NCI-H1105 treated with DMSO at 0.1 percent for 48 hours (cell line): Measurements from ENCODE around the gene ST3GAL5.
"Not testable (repeated sequence)": the region's sequence is repeated elsewhere in the genome, so short reads cannot be mapped to it uniquely, and the experiment has no call there.

ENCODE experiments used
- DNase-seq: peaks from one replicate; lab custom pipeline; 2025; lab: John Stamatoyannopoulos, UW

ST3GAL5 gene

DNA sequence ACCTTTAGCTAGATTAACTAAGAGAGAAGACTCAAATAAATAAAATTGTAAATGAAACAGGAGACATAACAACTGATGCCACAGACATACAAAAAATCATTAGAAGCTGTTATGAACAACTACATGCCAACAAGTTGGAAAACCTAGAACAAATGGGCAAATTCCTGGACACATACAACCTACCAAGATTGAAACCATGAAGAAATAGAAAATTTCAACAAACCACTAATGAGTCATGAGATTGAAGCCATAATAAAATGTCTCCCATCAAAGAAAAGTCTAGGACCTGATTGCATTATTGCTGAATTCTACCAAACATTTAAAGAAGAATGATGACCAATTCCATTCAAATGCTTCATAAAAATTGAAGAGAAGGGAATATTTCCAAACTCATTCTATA lies 54.3 kb downstream of the ST3GAL5 start:
- no peak for DNase-seq

DNA sequence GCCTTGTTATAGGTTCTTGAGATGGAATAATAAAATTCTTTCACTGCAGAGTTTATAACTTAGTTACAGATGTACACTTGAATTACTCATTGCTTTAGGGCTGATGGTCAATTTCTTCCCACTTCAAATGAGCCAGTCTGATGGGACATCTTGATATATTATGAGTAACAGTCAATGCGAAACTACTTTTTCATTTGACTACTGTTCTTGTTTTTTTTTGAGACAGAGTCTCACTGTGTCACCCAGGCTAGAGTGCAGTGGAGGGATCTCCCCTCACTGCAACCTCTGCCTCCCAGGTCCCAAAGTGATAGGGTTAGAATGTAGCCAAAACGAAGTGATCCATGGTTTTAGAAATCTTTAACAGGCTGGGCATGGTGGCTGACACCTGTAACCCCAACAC lies 57.1 kb downstream of the ST3GAL5 start:
- no peak for DNase-seq

DNA sequence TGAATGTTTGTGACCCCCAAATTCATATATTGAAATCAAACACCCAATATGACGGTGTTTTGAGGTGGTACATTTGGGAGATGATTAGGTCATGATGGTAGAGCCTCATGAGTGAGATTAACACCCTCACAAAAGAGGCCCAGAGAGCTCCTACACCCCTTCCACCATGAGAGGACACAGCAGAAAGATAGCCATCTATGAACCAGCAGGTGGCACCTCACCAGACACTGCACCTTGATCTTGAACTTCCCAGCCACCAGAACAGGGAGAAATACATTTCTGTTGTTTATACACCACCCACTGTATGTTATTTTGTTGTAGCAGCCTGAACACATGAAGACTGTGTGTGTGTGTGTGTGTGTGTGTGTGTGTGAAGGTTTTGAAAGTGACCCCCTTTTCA lies 58.1 kb downstream of the ST3GAL5 start:
- DNase-seq, result no peak

- not testable (repeated sequence) for DNase-seq
These were observed 59.4 kb downstream of the ST3GAL5 start for GRCh38 chr2:85829394-85829793.

DNA sequence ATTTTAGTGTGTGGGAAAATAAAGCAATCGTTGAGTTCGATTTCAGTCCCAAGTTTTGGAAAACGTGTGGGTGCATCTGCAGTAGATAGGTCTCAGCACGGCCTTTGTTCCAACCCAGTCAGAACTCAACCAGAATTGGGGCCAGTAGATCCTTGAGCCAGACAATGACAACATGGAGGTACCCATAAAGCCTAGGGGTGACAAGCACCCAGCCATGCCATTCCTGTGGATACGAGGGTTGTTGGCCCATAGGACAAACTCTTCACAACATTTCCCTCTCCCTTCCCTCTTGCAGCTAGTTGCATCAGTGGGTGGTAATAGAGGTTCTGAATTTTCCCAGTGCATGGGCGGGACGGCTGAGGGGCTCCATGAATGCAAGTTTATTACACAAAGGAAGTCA lies 60.1 kb downstream of the ST3GAL5 start:
- DNase-seq, result no peak

GRCh38 chr2:85827879-85828569 lies 60.8 kb downstream of the ST3GAL5 start:
- DNase-seq, result no peak

DNA sequence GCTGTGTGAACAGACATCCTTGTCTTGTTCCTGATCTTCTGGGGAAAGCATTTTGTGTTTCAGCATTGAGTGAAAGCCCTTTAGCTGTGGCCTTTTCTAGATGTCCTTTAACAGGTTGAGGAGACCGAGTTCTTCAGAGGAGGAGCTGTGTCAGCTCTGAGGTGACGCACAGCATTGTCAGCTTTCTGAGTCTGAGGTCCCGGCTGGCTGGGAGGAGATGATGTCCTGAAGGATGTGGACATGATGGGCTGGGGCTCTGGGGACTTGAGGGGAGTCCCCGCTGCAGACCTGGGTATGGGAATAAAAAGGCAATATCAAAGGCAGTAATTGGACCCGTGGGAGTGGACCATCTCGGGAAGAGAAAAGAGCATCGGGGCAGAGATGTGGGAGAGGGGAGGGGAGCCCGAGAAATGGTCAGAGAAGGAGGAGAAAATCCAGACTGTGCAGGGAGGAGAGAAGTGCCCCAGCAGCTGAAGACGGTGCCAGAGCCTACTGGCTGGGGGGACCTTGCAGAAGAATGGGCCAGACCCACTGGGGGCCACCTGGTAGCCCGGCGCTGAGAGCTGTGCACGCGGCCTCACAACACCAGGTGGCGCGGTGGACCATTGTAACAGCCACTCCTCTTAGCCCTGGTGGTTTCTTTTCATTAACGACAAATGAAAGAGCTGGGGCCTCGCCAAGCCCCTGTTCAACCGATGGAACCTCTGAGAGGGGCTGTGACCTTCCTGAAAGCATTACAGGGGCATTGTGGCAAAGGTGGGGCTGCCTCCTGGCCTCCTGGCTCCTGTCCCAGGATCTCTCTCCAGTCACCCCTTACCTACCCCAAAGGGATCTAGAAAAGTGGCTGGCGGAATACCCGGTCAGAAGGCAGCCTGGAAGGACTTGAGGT lies 61.6 kb downstream of the ST3GAL5 start:
- DNase-seq, result peak; percentile 68

DNA sequence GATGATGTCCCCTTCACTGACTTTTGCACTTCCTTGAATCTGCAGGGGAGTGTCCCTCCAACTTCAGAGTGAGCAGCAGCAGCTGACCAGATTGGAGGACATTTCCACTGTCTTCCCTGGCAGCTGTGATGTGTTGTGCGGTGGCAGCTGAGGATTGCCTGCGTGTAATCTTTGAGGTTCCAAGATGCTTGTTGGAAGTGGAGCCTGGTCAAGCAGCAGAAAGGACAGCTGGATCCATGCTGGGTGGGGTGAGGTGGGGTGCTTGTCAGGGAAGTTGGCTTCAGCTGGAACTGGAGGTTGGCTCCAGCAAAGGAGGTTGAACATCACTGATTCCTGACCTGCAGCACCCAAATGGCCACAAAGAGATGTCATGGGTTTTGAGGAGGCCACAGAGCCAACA lies 64.8 kb downstream of the ST3GAL5 start:
- no peak for DNase-seq

- no peak for DNase-seq
These were observed 66.0 kb downstream of the ST3GAL5 start for GRCh38 chr2:85822766-85823165.

GRCh38 chr2:85819811-85820510 lies 68.8 kb downstream of the ST3GAL5 start:
- DNase-seq, result no peak

DNA sequence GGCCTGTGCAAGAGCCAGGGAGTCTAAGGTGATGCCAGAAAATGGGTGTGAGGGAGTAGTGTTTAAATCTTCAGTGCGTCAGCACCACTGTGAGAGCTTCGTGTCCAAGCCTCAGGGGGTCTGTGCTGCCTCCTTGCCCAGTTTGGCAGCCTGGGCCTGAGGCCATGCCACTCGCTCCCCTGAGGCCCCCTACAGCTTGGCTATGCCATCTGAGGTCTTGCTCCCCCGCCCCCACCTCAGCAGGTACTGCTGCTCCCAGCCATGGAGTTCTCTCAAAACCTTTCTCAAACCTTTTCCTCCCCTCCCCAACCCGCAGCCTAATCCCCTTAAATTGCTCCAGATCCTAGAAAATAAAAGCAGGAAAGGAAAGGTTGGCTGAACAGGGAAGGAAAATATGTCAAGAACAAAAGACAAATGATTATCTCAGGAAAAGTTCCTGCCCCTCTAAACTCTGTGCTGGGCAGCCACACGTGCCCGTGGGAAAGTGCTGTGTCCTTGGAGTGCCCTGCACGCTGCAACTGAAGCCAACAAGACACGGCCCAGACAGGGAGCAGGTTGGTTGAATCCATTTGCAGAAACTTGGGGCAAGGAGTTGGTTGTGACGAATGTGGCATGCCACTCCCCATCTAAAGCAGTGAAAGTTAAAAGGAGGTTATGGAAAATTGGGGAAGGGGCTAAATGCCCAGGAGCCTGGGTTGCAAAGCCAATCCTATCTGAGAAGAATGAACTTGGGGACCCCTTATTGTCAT lies 73.8 kb downstream of the ST3GAL5 start:
- DNase-seq, result no peak

DNA sequence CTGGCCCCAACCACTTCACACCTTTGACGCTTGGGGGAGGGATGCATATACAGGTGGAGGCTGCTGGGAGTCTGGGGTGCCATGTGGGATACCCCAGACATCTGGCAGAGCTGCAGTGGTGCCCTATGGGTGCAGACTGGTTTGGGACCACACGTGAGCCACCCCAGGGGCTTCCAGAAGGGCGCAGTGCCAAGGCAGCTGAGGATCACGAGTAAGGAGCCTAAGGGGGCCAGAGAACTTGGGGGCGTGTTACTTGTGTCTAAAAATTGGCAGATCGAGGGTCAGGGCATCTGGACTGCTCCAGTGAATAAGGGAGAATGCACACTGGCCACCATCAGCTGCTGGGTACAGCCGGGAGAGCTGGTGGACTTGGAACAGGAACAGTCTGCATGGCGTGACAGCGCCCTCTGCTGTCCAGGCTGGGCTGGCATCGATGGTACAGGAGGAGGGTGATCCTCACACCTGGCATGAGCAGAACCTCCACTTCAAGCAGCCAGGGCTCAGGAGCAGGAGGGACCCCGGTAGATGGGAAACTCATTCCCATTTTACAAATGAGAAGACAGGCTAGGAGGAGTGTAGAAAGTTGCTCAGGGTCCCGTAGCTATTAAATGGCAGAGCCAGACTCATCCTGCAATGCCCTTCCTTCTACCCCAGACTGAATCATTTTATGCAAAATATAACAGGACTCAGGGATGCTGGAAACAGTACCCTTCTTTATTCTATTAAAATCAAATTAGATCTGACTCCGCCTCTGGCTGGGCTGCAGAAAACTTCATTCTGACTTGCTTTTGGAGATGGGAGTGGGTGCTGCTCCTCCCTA lies 74.6 kb downstream of the ST3GAL5 start:
- DNase-seq, result peak; percentile 79

GRCh38 chr2:85813211-85813981 lies 75.4 kb downstream of the ST3GAL5 start:
- no peak for DNase-seq

GRCh38 chr2:85812094-85812735 lies 76.6 kb downstream of the ST3GAL5 start:
- no peak for DNase-seq

DNA sequence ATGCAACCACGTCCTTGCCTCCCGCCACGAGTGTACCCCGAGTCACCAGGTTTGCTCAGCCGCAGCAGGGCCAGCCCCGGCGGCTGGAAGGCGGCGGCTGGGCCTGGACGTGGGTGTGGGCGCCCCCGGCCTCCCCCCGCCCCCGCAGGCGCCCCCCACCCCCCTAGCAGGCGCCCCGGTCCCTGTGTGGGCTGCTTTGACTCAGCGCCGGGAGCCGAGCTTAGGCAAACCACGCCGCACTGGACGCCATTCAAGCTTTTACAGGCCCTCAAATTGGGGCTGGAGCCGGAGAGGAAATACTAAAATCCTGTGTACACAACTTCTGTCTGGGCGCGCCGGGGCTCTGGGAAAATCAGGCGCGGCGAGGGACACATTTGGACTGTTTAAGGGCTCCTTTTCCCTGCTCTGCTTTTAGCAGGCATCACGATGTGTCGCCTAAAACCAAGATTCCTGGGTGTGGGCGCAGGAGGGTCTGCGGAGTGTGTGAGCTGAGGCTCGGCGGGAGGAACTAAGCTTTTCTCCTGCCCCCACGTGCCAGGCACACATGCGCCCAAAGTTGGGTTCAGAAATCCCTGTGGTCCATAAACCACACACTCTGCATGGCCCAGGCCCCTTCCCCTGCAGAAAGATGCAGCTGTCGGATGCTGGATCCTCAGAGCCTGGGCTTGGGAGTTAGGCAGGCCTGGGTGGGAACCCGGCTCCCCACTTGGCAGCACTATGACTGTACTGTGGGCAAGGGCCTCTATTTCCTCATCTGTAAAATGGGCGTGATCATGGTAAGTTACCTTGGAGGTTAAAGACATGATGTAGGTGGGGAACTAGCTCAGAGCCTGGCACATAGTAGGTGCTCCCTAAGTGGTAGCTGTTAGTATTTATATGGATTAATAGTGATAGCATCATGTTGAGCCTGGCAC lies 77.4 kb downstream of the ST3GAL5 start:
- no peak for DNase-seq

GRCh38 chr2:85810371-85811179 lies 78.2 kb downstream of the ST3GAL5 start:
- no peak for DNase-seq

DNA sequence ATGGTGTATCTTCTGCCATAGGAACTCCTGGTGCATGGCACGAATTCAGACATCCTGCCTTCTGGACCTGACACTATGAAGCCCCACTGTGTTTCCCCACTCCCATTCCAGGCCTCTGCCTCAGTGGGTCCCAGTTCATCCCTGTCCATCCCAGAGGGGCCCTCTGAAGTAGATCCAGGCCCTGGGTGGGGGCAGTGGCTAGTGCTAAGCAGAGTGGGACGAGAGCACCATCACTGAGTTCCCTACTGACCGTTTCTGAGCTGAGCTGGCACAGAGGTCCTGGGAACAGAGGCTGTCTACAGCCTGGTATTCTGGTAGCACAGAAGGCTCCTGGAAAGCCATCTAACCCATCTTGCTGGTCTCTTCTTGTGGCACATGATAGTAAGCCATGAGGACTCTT lies 81.0 kb downstream of the ST3GAL5 start:
- DNase-seq, result no peak
